K562 (cell line): ENCODE measurements around the gene ATP8A1. TPM values are rescaled to one million over a fixed set of nuclear protein-coding genes. Genes with fewer than 3 reads are reported as not detected.

Experiments used
- ATAC-seq: fragments of 200-7000 bp; cut with Tn5 transposase; 3 replicates; pipeline ENCODE4 v1.9.1; 2020; ENCODE audit warnings: moderate library complexity
- BruUV-seq: library from RNA; stranded (reverse); fragments of 400-500 nt; replicated peaks from 2 replicates; lab custom pipeline; 2021; lab: Mats Ljungman, UMichigan
- CTCF ChIA-PET: fragments of 300-600 bp; formaldehyde crosslinking; extraction: SDS; loops from one replicate; lab custom pipeline; 2021; ENCODE audit warnings: low intra/inter-chr PET ratio; lab: Yijun Ruan, JAX
- POLR2A ChIA-PET: fragments of 300-600, 350-650 bp; sonication (Branson Sonifier 250); formaldehyde crosslinking; extraction: SDS; loops from one replicate; lab custom pipeline; 2021; ENCODE audit warnings: antibody characterized with exemption, inconsistent platforms; lab: Yijun Ruan, JAX
- DNase-seq, 4 experiments: peaks; one replicate each; pipeline versions ENCODE4 v3.0.0 to v3.0.0-alpha.2; 2011 to 2018; ENCODE audit warnings: low spot score in 3 of 4, mixed read lengths in 3 of 4; ENCODE audit errors: extremely low read depth in 1 of 4
- FAIRE-seq: peaks from 2 replicates; lab custom pipeline; 2011; peaks lifted over from hg19 to GRCh38; lab: Jason Lieb, UNC
- H2AFZ ChIP-seq: 2 replicates; pipeline ENCODE4 v1.6.0; 2011; ENCODE audit warnings: low read depth, low read length, control low read depth, inconsistent platforms
- H3K27ac ChIP-seq: fragments of 200-600 bp; 3 replicates; pipeline ENCODE4 v1.8.0; 2011; ENCODE audit warnings: low read depth, mild to moderate bottlenecking, control low read depth, inconsistent platforms, low read length, moderate library complexity, mixed read lengths; ENCODE audit errors: extremely low read depth
- H3K27me3 ChIP-seq, 2 experiments: fragments of 300-600 bp in 1 of 2; 2 replicates in 1 of 2; 3 replicates in 1 of 2; pipeline versions ENCODE4 v1.6.0 to v1.8.0; 2011; ENCODE audit warnings: inconsistent platforms in 2 of 2, low read length in 2 of 2, mild to moderate bottlenecking in 1 of 2, mixed read lengths in 1 of 2, moderate library complexity in 1 of 2; ENCODE audit not compliant: control insufficient read depth in 2 of 2, insufficient read depth in 2 of 2
- H3K36me3 ChIP-seq: fragments of 300-600 bp; 3 replicates; pipeline ENCODE4 v1.8.0; 2011; ENCODE audit warnings: mild to moderate bottlenecking, low read length, inconsistent platforms; ENCODE audit not compliant: control insufficient read depth, insufficient read depth
- H3K4me1 ChIP-seq, 2 experiments: fragments of 200-600 bp in 1 of 2; replicated peaks in 1 of 2; 2 replicates in 1 of 2; 3 replicates in 1 of 2; pipeline versions ENCODE4 v1.5.1 to v1.8.0; 2011; ENCODE audit warnings: inconsistent platforms in 2 of 2, low read length in 2 of 2, mild to moderate bottlenecking in 1 of 2, mixed read lengths in 1 of 2, moderate library complexity in 1 of 2; ENCODE audit not compliant: control insufficient read depth in 2 of 2, insufficient read depth in 2 of 2
- H3K4me2 ChIP-seq: 2 replicates; pipeline ENCODE4 v1.6.1; 2011; ENCODE audit warnings: low read length, control low read depth, inconsistent platforms, mixed read lengths; ENCODE audit not compliant: insufficient read depth
- H3K4me3 ChIP-seq: fragments of 200-600 bp; sonication (generic), shearing (Covaris generic); 2 replicates; pipeline ENCODE4 v1.5.1; 2016; ENCODE audit warnings: control low read depth, inconsistent platforms
- H3K79me2 ChIP-seq: fragments of 200-600 bp; 3 replicates; pipeline ENCODE4 v1.8.0; 2011; ENCODE audit warnings: low read length, inconsistent platforms; ENCODE audit not compliant: control insufficient read depth, insufficient read depth
- H3K9ac ChIP-seq, 2 experiments: 2 replicates each; pipeline versions ENCODE4 v1.6.0 to v1.6.1; 2011; ENCODE audit warnings: low read depth in 2 of 2, low read length in 2 of 2, control low read depth in 1 of 2, inconsistent platforms in 1 of 2, mild to moderate bottlenecking in 1 of 2, mixed read lengths in 1 of 2; ENCODE audit not compliant: insufficient read depth in 1 of 2
- H3K9me1 ChIP-seq: one replicate; pipeline ENCODE4 v1.6.0; 2011; ENCODE audit warnings: inconsistent platforms, mild to moderate bottlenecking, low read length, moderate library complexity; ENCODE audit not compliant: control insufficient read depth, insufficient read depth
- H3K9me3 ChIP-seq: replicated peaks from 2 replicates; pipeline ENCODE4 v1.5.1; 2011; ENCODE audit warnings: low read depth, low read length, inconsistent platforms; ENCODE audit not compliant: control insufficient read depth, insufficient read depth
- H4K20me1 ChIP-seq: replicated peaks from 2 replicates; pipeline ENCODE4 v1.6.1; 2011; ENCODE audit warnings: low read length, inconsistent platforms, mixed read lengths; ENCODE audit not compliant: control insufficient read depth, insufficient read depth
- EHMT2 ChIP-seq: fragments of 450-650 bp; IDR thresholded peaks from 2 replicates; pipeline ENCODE4 v1.6.1; 2018; ENCODE audit warnings: antibody characterized with exemption
- NR1H2 ChIP-seq: sonication (generic); formaldehyde crosslinking; IDR thresholded peaks from 2 replicates; pipeline ENCODE4 v1.4.0; 2020; ENCODE audit warnings: mild to moderate bottlenecking, missing genetic modification reagents
- RFX5 ChIP-seq: IDR thresholded peaks from 2 replicates; pipeline ENCODE4 v1.6.1; 2011; ENCODE audit warnings: low read depth, mild to moderate bottlenecking, improper control_type of control experiment, low read length
- RREB1 ChIP-seq: fragments of 250-450 bp; sonication (Bioruptor Pico); IDR thresholded peaks from 2 replicates; pipeline ENCODE4 v1.4.0; 2020
- SNIP1 ChIP-seq: fragments of 450-650 bp; IDR thresholded peaks from 2 replicates; pipeline ENCODE4 v1.7.1; 2017; ENCODE audit warnings: low read depth, mild to moderate bottlenecking
- SREBF2 ChIP-seq: sonication (generic); formaldehyde crosslinking; IDR thresholded peaks from 2 replicates; pipeline ENCODE4 v1.4.0; 2020; ENCODE audit warnings: mild to moderate bottlenecking, missing genetic modification reagents
- ZNF696 ChIP-seq: fragments of 250-450 bp; sonication (Bioruptor Pico); conservative IDR thresholded peaks from 2 replicates; pipeline ENCODE4 v1.4.0; 2020; ENCODE audit warnings: mild to moderate bottlenecking, moderate library complexity
- WGBS: fragments of 100-300 bp; shearing (Covaris generic); methylation state at CpG from one replicate; pipeline ENCODE4 v1.1.6; 2016; ENCODE audit warnings: low coverage, mixed read lengths; ENCODE audit not compliant: insufficient coverage; ENCODE audit errors: missing lambda C conversion rate; 5-methylcytosine and 5-hydroxymethylcytosine counted together
- in situ Hi-C: fragments of 300-500 bp; cut with MboI; formaldehyde crosslinking; loops from 4 replicates; pipeline ENCODE4 v1.15.0; 2018; ENCODE audit warnings: inconsistent platforms, mixed read lengths
- intact Hi-C: fragments of 100-400 bp; cut with micrococcal nuclease; formaldehyde crosslinking; loops from 2 replicates; pipeline ENCODE4 v1.14.2; 2022
- polyA plus RNA-seq, 8 experiments: library from polyadenylated mRNA; depleted of rRNA in 4 of 8; stranded (reverse) in 5 of 8; unstranded in 3 of 8; fragments of >200 nt; fragmentation: Nextera tagmentation in 2 of 8; fragmentation: Illumina TruSeq in 1 of 8; extraction: Ambion mirVana in 2 of 8; extraction: Trizol in 1 of 8; gene quantifications; 2 replicates each; pipeline versions ENCODE4 v1.2.1 to v1.2.3, GENCODE V29; 2011 to 2014; ENCODE audit warnings: inconsistent platforms in 1 of 8, missing spikeins in 1 of 8
- total RNA-seq, 7 experiments: library from RNA; depleted of rRNA in 6 of 7; stranded (reverse); fragments of >200 nt in 6 of 7; fragmentation: Illumina TruSeq in 2 of 7; extraction: Trizol in 2 of 7; gene quantifications; 2 replicates each; pipeline versions ENCODE4 v1.2.1 to v1.2.3, GENCODE V29; 2011 to 2021; ENCODE audit warnings: low replicate concordance in 1 of 7

ATP8A1 gene
- total and polyA plus RNA-seq, 9 of the 15 experiments (the other 6 are each of a cell fraction or from before 2014, with no cell fraction given) = 0.05 to 0.29 (median 0.07) TPM; not detected in 2

GRCh38 chr4:42410446-42410845 is 246.5 kb downstream of the ATP8A1 start:
- no peak for ATAC-seq
- POLR2A ChIA-PET = no interaction called here
- no peak for TF ChIP-seq RREB1 (CRISPR knock-in tag)
- no peak for TF ChIP-seq RFX5
- TF ChIP-seq NR1H2 (CRISPR knock-in tag) = no peak
- TF ChIP-seq SREBF2 = no peak
- no peak for TF ChIP-seq SNIP1
- TF ChIP-seq EHMT2 = no peak
- no peak for TF ChIP-seq ZNF696 (CRISPR knock-in tag)
- no peak overlapping the region for H2AFZ ChIP-seq
- no peaks in the 10 kb centered on the region for H3K79me2 ChIP-seq
- H3K4me1 ChIP-seq = no peaks in the 10 kb centered on the region
- 0% methylated on average over 3 of the region's 3 CpGs for WGBS
- FAIRE-seq = no peak
- no peaks in the 10 kb centered on the region for H4K20me1 ChIP-seq
- CTCF ChIA-PET = no interaction called here
- no TSS peak for BruUV-seq
- intact Hi-C loops (no loop called here), in situ Hi-C loops (no loop called here)
- H3K4me3 ChIP-seq = no peak overlapping the region
- H3K9me3 ChIP-seq = no peaks in the 10 kb centered on the region
- no peaks in the 10 kb centered on the region for H3K36me3 ChIP-seq
- DNase-seq = no peak
- H3K9ac ChIP-seq = no peak overlapping the region
- no peaks in the 10 kb centered on the region for H3K9me1 ChIP-seq
- no peak overlapping the region for H3K4me2 ChIP-seq
- H3K27ac ChIP-seq = no peak overlapping the region
- no peaks in the 10 kb centered on the region for H3K27me3 ChIP-seq
